Right renal cortex interstitium (tissue), 3 donors: ENCODE data around the gene APBB2. TPM values are rescaled to one million over a fixed set of nuclear protein-coding genes. Genes with fewer than 3 reads are reported as not detected.

Experiments used
- DNase-seq, 3 donors: peaks; one replicate each; pipeline ENCODE4 v3.0.0-alpha.2; 2013; ENCODE audit warnings: low read depth in 3 of 3, low spot score in 2 of 3
- polyA plus RNA-seq, 3 donors: library from polyadenylated mRNA; unstranded; fragments of 120-200 nt; gene quantifications; one replicate each; pipeline ENCODE4 v1.2.1, GENCODE V29; 2013; ENCODE audit not compliant: insufficient read length in 3 of 3

The APBB2 gene
- 10 to 100 TPM; 46.8 to 52.3 (median 47.7) TPM for polyA plus RNA-seq

GRCh38 chr4:41214136-41214824, at the start of gene APBB2:
Gene APBB2, minus strand, starts transcription at chr4:41214542. Its CDS starts 181,288 bp downstream, at chr4:41033254.
- DNase-seq: peak; percentile 89 to 96 (median 90)

GRCh38 chr4:41262198-41262597, 47.9 kb upstream of the APBB2 start:
- DNase-seq: no peak

- DNase-seq: no peak
These were observed 45.9 kb upstream of the APBB2 start for GRCh38 chr4:41260116-41260733.

- DNase-seq: no peak
These were observed 44.4 kb upstream of the APBB2 start for GRCh38 chr4:41258783-41259182.

- DNase-seq: no peak
These were observed 43.6 kb upstream of the APBB2 start for GRCh38 chr4:41257906-41258305.

GRCh38 chr4:41257257-41257901, 43.0 kb upstream of the APBB2 start:
- DNase-seq: no peak

- DNase-seq: peak in 2 of 3 donors; percentile 57 to 69
These were observed 42.5 kb upstream of the APBB2 start, which contains the start of gene UCHL1 for GRCh38 chr4:41256740-41257256. Gene UCHL1, plus strand, starts transcription at chr4:41256928. Its CDS starts 49 bp downstream, at chr4:41256977.

- DNase-seq: no peak
These were observed 41.9 kb upstream of the APBB2 start for GRCh38 chr4:41256131-41256739.

GRCh38 chr4:41245983-41246382, 31.6 kb upstream of the APBB2 start:
- DNase-seq: no peak

- no peak for DNase-seq
These were observed 27.6 kb upstream of the APBB2 start for GRCh38 chr4:41241919-41242318.

GRCh38 chr4:41236508-41236907, 22.2 kb upstream of the APBB2 start:
- DNase-seq: no peak

GRCh38 chr4:41236032-41236431, 21.7 kb upstream of the APBB2 start:
- DNase-seq: no peak

GRCh38 chr4:41232856-41233255, 18.5 kb upstream of the APBB2 start:
- DNase-seq: no peak

- DNase-seq: no peak
These were observed 18.1 kb upstream of the APBB2 start for GRCh38 chr4:41232406-41232805.

- no peak for DNase-seq
These were observed 13.6 kb upstream of the APBB2 start for GRCh38 chr4:41227902-41228301.

GRCh38 chr4:41221850-41222645, 7.7 kb upstream of the APBB2 start:
- DNase-seq: no peak

GRCh38 chr4:41219421-41219950, 5.1 kb upstream of the APBB2 start:
- no peak for DNase-seq

GRCh38 chr4:41218703-41219102, 4.4 kb upstream of the APBB2 start:
- DNase-seq: no peak

- DNase-seq: no peak
These were observed 3.0 kb upstream of the APBB2 start for GRCh38 chr4:41217374-41217773.

- no peak for DNase-seq
These were observed 2.6 kb upstream of the APBB2 start for GRCh38 chr4:41217020-41217333.
